HG03342 (cell line): ENCODE data around the gene KDM8.

ENCODE experiments used
- ATAC-seq: cut with Tn5 transposase; IDR thresholded peaks from one replicate; pipeline ENCODE4 v1.9.1; 2021; ENCODE audit warnings: mild to moderate bottlenecking, moderate library complexity; ENCODE audit not compliant: unreplicated experiment

The KDM8 gene

GRCh38 chr16:27214084-27214961 lies 11.0 kb downstream of the KDM8 start:
- no peak for ATAC-seq

GRCh38 chr16:27215660-27216059 lies 12.3 kb downstream of the KDM8 start:
- no peak for ATAC-seq

- ATAC-seq = no peak
Observed at GRCh38 chr16:27216297-27216885, 13.1 kb downstream of the KDM8 start.

- ATAC-seq = no peak
Observed at GRCh38 chr16:27217256-27217655, 13.9 kb downstream of the KDM8 start.

- no peak for ATAC-seq
Observed at GRCh38 chr16:27218756-27219155, 15.4 kb downstream of the KDM8 start.

GRCh38 chr16:27219161-27219560 lies 15.8 kb downstream of the KDM8 start:
- no peak for ATAC-seq

- no peak for ATAC-seq
Observed at GRCh38 chr16:27220120-27220519, 16.8 kb downstream of the KDM8 start.

- no peak for ATAC-seq
Observed at GRCh38 chr16:27220527-27220926, 17.2 kb downstream of the KDM8 start.

- ATAC-seq = no peak
Observed at GRCh38 chr16:27220991-27221390, 17.7 kb downstream of the KDM8 start.

GRCh38 chr16:27221576-27222248 lies 18.4 kb downstream of the KDM8 start:
- no peak for ATAC-seq

GRCh38 chr16:27222249-27223225 lies 19.2 kb downstream of the KDM8 start:
- ATAC-seq = no peak

GRCh38 chr16:27223226-27223610 lies 19.9 kb downstream of the KDM8 start:
- no peak for ATAC-seq

GRCh38 chr16:27223701-27224100 lies 20.4 kb downstream of the KDM8 start:
- ATAC-seq = no peak

GRCh38 chr16:27224271-27224737 lies 21.0 kb downstream of the KDM8 start:
- ATAC-seq = no peak

- no peak for ATAC-seq
Observed at GRCh38 chr16:27224741-27225300, 21.5 kb downstream of the KDM8 start.

GRCh38 chr16:27225536-27226360 lies 22.4 kb downstream of the KDM8 start:
- no peak for ATAC-seq

- ATAC-seq = no peak
Observed at GRCh38 chr16:27226476-27226875, 23.1 kb downstream of the KDM8 start.

- ATAC-seq = no peak
Observed at GRCh38 chr16:27226976-27227705, 23.8 kb downstream of the KDM8 start.

- no peak for ATAC-seq
Observed at GRCh38 chr16:27228045-27228444, 24.7 kb downstream of the KDM8 start.
